Stimulated activated naive CD4-positive, alpha-beta T cell treated with Interleukin-2 at 50 U/mL for 16 hours (primary cell): ENCODE measurements around the gene TMEM144.

Source experiments
- DNase-seq: peaks from one replicate; lab custom pipeline; 2025; lab: John Stamatoyannopoulos, UW

Gene TMEM144

DNA sequence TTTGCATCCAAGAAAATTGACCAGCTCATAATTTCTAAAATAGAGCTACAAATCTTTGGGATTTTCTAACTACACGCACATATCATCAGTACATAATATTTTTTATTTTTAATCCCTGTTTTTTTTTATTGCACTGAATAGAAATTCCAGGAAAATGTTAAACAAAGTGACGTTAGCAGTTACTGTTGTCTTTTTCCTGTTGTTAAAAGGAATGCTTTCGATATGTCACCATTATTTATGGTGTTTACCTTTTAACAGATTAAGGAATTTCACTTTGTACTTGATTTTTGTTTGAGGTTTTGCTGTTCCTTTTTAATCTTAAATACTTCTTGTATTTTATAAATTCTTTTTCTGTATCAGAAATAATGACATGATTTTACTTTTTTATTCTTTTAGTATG lies 89.7 kb downstream of the TMEM144 start:
- DNase-seq, result no peak

DNA sequence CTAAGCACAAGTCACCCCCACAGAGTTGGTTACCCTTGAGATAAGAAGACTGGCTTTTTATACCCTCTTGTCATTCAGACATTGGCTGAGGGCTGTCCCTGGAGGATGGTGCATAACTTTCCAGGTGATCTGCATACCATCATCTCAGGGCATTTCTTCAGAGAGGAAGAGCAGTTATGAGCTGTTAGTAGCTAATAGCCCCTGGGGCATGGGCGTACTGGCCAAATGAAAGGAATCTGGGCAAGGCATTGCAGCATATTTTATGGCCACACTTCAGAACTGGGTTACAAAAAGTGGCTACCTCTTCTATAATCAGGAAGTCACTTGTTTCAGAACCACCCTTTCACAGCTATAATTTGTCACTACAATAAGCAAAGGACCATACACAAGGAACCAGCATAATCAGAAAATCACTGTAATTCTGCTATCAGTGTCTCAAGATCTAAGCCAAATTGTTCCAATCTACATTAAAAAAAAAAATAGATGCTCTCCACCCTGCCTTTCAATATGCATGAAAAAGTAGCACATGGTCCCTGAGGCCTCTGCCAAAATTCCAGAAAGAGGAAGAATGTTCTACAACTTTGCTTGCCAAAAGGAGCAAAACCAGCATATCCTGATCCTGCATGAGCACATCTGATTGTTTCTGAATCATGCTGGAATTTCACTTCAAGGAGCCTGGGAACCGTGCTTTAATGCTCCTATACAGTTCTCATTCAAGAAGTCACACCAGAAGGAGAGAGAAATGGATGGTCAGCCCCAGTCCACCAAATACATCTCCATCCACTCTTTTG lies 92.0 kb downstream of the TMEM144 start:
- DNase-seq, result no peak

DNA sequence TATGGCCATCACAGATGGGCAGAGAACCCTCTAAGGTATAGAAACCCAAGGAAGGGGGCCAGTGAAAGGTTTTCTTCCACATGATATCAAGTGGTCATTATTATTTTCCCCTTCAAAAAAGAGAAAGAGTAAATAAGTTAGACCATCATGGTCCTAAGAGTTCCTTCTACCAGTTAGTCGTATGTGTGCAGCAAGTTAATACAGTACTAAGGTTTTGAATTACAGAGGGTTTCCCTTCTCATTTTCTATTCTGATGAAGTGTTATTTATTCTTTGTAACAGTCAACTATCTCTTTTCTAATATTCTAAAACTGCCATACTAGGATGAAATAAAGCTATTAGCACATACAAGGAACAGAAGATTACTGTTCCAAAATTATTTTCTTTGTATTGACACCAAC lies 94.4 kb downstream of the TMEM144 start:
- DNase-seq, result no peak
